CD14-positive monocyte (primary cell): Measurements from ENCODE around the gene TUBB6. TPM values are rescaled to one million over a fixed set of nuclear protein-coding genes. Genes with fewer than 3 reads are reported as not detected.

Source experiments
- DNase-seq, 3 donors: peaks; one replicate each; pipeline ENCODE4 v3.0.0-alpha.2; 2011 to 2022
- H2AFZ ChIP-seq: 2 replicates; pipeline ENCODE4 v1.6.0; 2012; ENCODE audit warnings: mild to moderate bottlenecking, low read depth, low read length, inconsistent platforms; ENCODE audit not compliant: insufficient read depth, poor library complexity, severe bottlenecking
- H3K27ac ChIP-seq, 2 donors: 1 replicate in 1 of 2; 2 replicates in 1 of 2; pipeline ENCODE4 v1.5.1; 2012 to 2013; ENCODE audit warnings: low read length in 2 of 2, control low read depth in 1 of 2, inconsistent platforms in 1 of 2, low read depth in 1 of 2, mild to moderate bottlenecking in 1 of 2
- H3K27me3 ChIP-seq, 2 donors: one replicate each; pipeline versions ENCODE4 v1.6.0 to v1.6.1; 2011 to 2013; ENCODE audit warnings: low read length in 2 of 2; ENCODE audit not compliant: control insufficient read depth in 2 of 2, insufficient read depth in 2 of 2
- H3K36me3 ChIP-seq, 2 donors: replicated peaks in 1 of 2; 1 replicate in 1 of 2; 2 replicates in 1 of 2; pipeline versions ENCODE4 v1.5.1 to v1.6.1; 2012 to 2013; ENCODE audit warnings: low read length in 2 of 2, control low read depth in 1 of 2, inconsistent platforms in 1 of 2, mild to moderate bottlenecking in 1 of 2; ENCODE audit not compliant: insufficient read depth in 2 of 2, control insufficient read depth in 1 of 2
- H3K4me1 ChIP-seq, 2 donors: 1 replicate in 1 of 2; 2 replicates in 1 of 2; pipeline versions ENCODE4 v1.5.1 to v1.6.1; 2012 to 2013; ENCODE audit warnings: low read length in 2 of 2, control low read depth in 1 of 2, inconsistent platforms in 1 of 2, mild to moderate bottlenecking in 1 of 2, moderate library complexity in 1 of 2; ENCODE audit not compliant: insufficient read depth in 2 of 2, control insufficient read depth in 1 of 2
- H3K4me2 ChIP-seq: replicated peaks from 2 replicates; pipeline ENCODE3; 2012; ENCODE audit warnings: low read length, moderate library complexity, mild to moderate bottlenecking; ENCODE audit not compliant: poor library complexity, severe bottlenecking; ENCODE audit errors: extremely low read depth
- H3K4me3 ChIP-seq, 3 experiments: fragments of 200-600 bp in 1 of 3; sonication (generic) in 1 of 3; replicated peaks in 1 of 3; 1 replicate in 2 of 3; 2 replicates in 1 of 3; pipeline ENCODE4 v1.5.1; 2011 to 2013; ENCODE audit warnings: low read length in 3 of 3, mild to moderate bottlenecking in 3 of 3, control low read depth in 2 of 3, low read depth in 2 of 3, inconsistent platforms in 1 of 3, moderate library complexity in 1 of 3
- H3K79me2 ChIP-seq: 2 replicates; pipeline ENCODE4 v1.6.0; 2012; ENCODE audit warnings: mild to moderate bottlenecking, control low read depth, inconsistent platforms, low read length, moderate library complexity; ENCODE audit not compliant: insufficient read depth
- H3K9ac ChIP-seq: 2 replicates; pipeline ENCODE4 v1.6.0; 2017; ENCODE audit warnings: low read length, mild to moderate bottlenecking; ENCODE audit not compliant: insufficient read depth, poor library complexity, severe bottlenecking
- H3K9me3 ChIP-seq, 2 donors: replicated peaks in 1 of 2; 1 replicate in 1 of 2; 2 replicates in 1 of 2; pipeline versions ENCODE4 v1.5.1 to v1.6.1; 2012 to 2013; ENCODE audit warnings: low read length in 2 of 2, control low read depth in 1 of 2; ENCODE audit not compliant: control insufficient read depth in 1 of 2, insufficient read depth in 1 of 2
- H4K20me1 ChIP-seq: 2 replicates; pipeline ENCODE4 v1.6.0; 2012; ENCODE audit warnings: mild to moderate bottlenecking, low read length, control low read depth, moderate library complexity; ENCODE audit not compliant: insufficient read depth
- H3K27ac Mint-ChIP-seq, 7 donors: one replicate each; pipeline ENCODE4 v1.8.0; 2020; ENCODE audit warnings: mild to moderate bottlenecking in 7 of 7, mixed read lengths in 7 of 7, moderate library complexity in 6 of 7, inconsistent platforms in 2 of 7
- H3K27me3 Mint-ChIP-seq, 3 donors: one replicate each; pipeline ENCODE4 v1.8.0; 2021 to 2022; ENCODE audit warnings: low read depth in 3 of 3, mild to moderate bottlenecking in 3 of 3, mixed read lengths in 3 of 3, moderate library complexity in 3 of 3, inconsistent platforms in 1 of 3
- H3K36me3 Mint-ChIP-seq, 2 donors: one replicate each; pipeline ENCODE4 v1.8.0; 2020; ENCODE audit warnings: mixed read lengths in 2 of 2, inconsistent platforms in 1 of 2, mild to moderate bottlenecking in 1 of 2
- H3K4me1 Mint-ChIP-seq: one replicate; pipeline ENCODE4 v1.8.0; 2020; ENCODE audit warnings: mild to moderate bottlenecking, mixed read lengths
- H3K4me3 Mint-ChIP-seq, 2 donors: one replicate each; pipeline ENCODE4 v1.8.0; 2020; ENCODE audit warnings: mild to moderate bottlenecking in 2 of 2, mixed read lengths in 2 of 2, moderate library complexity in 1 of 2
- H3K9me3 Mint-ChIP-seq, 7 donors: one replicate each; pipeline ENCODE4 v1.8.0; 2020 to 2022; ENCODE audit warnings: mixed read lengths in 7 of 7, mild to moderate bottlenecking in 6 of 7, moderate library complexity in 6 of 7, inconsistent platforms in 2 of 7
- whole genome bisulfite sequencing: methylation state at CpG from one replicate; pipeline ENCODE4 v1.1.5; 2013; ENCODE audit warnings: missing lambda C conversion rate; ENCODE audit not compliant: insufficient coverage; 5-methylcytosine and 5-hydroxymethylcytosine counted together
- intact Hi-C, 2 donors: fragments of 100-400 bp; cut with micrococcal nuclease; formaldehyde crosslinking; loops; one replicate each; pipeline versions ENCODE4 v1.15.0 to v1.15.1; 2023
- polyA plus RNA-seq, 3 donors: library from polyadenylated mRNA; depleted of rRNA in 1 of 3; unstranded in 2 of 3; stranded (reverse) in 1 of 3; fragments of 300-500 nt in 2 of 3; fragments of >200 nt in 1 of 3; fragmentation: Illumina TruSeq in 2 of 3; gene quantifications; 1 replicate in 2 of 3; 2 replicates in 1 of 3; pipeline ENCODE4 v1.2.3, GENCODE V29; 2012 to 2021
- TF ChIP-seq, protein P1 (sequence below): fragments of 200-600 bp; IDR thresholded peaks from one replicate; pipeline ENCODE4 v1.8.0; 2022; ENCODE audit warnings: antibody characterized with exemption, mild to moderate bottlenecking

Gene TUBB6
- polyA plus RNA-seq, 3 donors = 15.8 to 34.9 (median 27.6) TPM

DNA sequence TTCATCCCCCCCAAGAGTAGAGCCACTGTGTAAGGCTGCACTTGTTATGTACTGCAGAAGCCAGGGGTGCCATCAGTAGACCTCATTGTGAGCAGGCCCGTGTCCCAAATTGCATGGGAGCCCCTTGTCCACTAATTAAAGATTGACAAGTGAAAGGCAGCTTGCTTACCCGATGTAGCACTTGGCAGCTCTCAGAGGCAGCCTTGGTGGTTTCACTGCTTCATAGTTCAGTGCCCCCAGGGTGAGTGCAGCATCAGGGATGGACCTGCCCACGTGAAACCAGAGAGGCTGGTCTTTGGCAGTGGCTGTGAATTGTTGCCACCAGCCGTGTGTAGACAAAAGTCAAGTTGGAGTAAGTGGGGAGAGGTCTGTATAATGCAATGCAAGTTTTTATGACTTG lies 13.3 kb downstream of the TUBB6 start:
- no peak overlapping the region for H3K27ac ChIP-seq
- WGBS = 100% methylated on average over 2 of the region's 4 CpGs
- intact Hi-C loops = no loop called here
- no peak overlapping the region for H3K9ac ChIP-seq
- no peak overlapping the region for H3K4me3 ChIP-seq
- no peaks in the 10 kb centered on the region for H3K9me3 ChIP-seq
- H4K20me1 ChIP-seq = no peaks in the 10 kb centered on the region
- no peak overlapping the region for H3K4me2 ChIP-seq
- TF ChIP-seq, protein P1, sequence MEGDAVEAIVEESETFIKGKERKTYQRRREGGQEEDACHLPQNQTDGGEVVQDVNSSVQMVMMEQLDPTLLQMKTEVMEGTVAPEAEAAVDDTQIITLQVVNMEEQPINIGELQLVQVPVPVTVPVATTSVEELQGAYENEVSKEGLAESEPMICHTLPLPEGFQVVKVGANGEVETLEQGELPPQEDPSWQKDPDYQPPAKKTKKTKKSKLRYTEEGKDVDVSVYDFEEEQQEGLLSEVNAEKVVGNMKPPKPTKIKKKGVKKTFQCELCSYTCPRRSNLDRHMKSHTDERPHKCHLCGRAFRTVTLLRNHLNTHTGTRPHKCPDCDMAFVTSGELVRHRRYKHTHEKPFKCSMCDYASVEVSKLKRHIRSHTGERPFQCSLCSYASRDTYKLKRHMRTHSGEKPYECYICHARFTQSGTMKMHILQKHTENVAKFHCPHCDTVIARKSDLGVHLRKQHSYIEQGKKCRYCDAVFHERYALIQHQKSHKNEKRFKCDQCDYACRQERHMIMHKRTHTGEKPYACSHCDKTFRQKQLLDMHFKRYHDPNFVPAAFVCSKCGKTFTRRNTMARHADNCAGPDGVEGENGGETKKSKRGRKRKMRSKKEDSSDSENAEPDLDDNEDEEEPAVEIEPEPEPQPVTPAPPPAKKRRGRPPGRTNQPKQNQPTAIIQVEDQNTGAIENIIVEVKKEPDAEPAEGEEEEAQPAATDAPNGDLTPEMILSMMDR = no peak
- H3K27me3 ChIP-seq = no peaks in the 10 kb centered on the region
- H3K4me1 ChIP-seq = peaks cover 14% of the 10 kb centered on the region in 2 donors
- H2AFZ ChIP-seq = no peak overlapping the region
- Mint-ChIP-seq H3K9me3 (peaks cover 0 to 11% (median 5%) of the 10 kb centered on the region in 7 donors), H3K36me3 (peaks cover 30 to 48% of the 10 kb centered on the region in 2 donors), H3K27ac (no peak overlapping the region), H3K4me3 (no peak overlapping the region), H3K4me1 (peaks cover 13% of the 10 kb centered on the region), H3K27me3 (no peaks in the 10 kb centered on the region)
- no peak for DNase-seq
- no peaks in the 10 kb centered on the region for H3K79me2 ChIP-seq
- peaks cover 25 to 54% of the 10 kb centered on the region in 2 donors for H3K36me3 ChIP-seq

DNA sequence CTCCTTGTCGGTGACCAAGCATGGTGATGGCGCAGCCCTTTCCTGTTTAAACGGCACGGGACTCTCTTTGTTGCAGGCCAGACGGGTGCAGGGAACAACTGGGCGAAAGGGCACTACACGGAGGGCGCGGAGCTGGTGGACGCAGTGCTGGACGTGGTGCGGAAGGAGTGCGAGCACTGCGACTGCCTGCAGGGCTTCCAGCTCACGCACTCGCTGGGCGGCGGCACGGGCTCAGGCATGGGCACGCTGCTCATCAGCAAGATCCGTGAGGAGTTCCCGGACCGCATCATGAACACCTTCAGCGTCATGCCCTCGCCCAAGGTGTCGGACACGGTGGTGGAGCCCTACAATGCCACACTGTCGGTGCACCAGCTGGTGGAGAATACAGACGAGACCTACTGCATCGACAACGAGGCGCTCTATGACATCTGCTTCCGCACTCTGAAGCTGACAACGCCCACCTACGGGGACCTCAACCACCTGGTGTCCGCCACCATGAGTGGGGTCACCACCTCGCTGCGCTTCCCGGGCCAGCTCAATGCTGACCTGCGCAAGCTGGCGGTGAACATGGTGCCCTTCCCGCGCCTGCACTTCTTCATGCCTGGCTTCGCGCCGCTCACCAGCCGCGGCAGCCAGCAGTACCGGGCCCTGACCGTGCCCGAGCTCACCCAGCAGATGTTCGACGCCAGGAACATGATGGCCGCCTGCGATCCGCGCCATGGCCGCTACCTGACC lies 17.1 kb downstream of the TUBB6 start:
- Histone ChIP-seq H3K4me1 (no peaks in the 10 kb centered on the region), H3K79me2 (no peaks in the 10 kb centered on the region), H3K27me3 (no peaks in the 10 kb centered on the region), H3K36me3 (peaks cover 50 to 84% of the 10 kb centered on the region in 2 donors), H2AFZ (no peak overlapping the region), H3K9ac (no peak overlapping the region), H3K9me3 (no peaks in the 10 kb centered on the region), H3K27ac (no peak overlapping the region), H3K4me3 (no peak overlapping the region), H3K4me2 (no peak overlapping the region), H4K20me1 (no peaks in the 10 kb centered on the region)
- H3K9me3 Mint-ChIP-seq = peaks cover 0 to 11% (median 5%) of the 10 kb centered on the region in 7 donors
- TF ChIP-seq, protein P1 = no peak
- WGBS = 98% methylated on average over 58 of the region's 58 CpGs
- peaks cover 2% of the 10 kb centered on the region for H3K4me1 Mint-ChIP-seq
- H3K27me3 Mint-ChIP-seq = no peaks in the 10 kb centered on the region
- intact Hi-C loops = no loop called here
- H3K4me3 Mint-ChIP-seq = no peak overlapping the region
- DNase-seq = no peak
- H3K27ac Mint-ChIP-seq = peak overlapping the region in 2 of 7 donors; percentile 15 to 16
- H3K36me3 Mint-ChIP-seq = peaks cover 56 to 77% of the 10 kb centered on the region in 2 donors
